ENCODE measurements around the gene HPS4.
"Not testable (repeated sequence)": the region's sequence is repeated elsewhere in the genome, so short reads cannot be mapped to it uniquely, and the experiment has no call there.

HPS4 gene
- total RNA-seq = 70.3 to 97.2 (median 91.7) reads per million in 4 experiments

GRCh38 chr22:26483439-26484359 is at the start of gene HPS4, which contains the start of gene SRRD:
Gene HPS4 (minus strand): TSS chr22:26483783. CDS start chr22:26481762, 2,021 bp downstream.
Gene SRRD (plus strand): TSS chr22:26483877. CDS start chr22:26483891, 14 bp downstream.
- peak; percentile 85 for DNase-seq

- no peak for DNase-seq
These were observed 45.8 kb upstream of the HPS4 start for GRCh38 chr22:26529345-26529744.

GRCh38 chr22:26528518-26528917 is 44.9 kb upstream of the HPS4 start:
- DNase-seq = not testable (repeated sequence)

GRCh38 chr22:26527574-26528465 is 44.2 kb upstream of the HPS4 start:
- no peak for DNase-seq

- no peak for DNase-seq
These were observed 43.6 kb upstream of the HPS4 start for GRCh38 chr22:26527167-26527566.

- no peak for DNase-seq
These were observed 42.5 kb upstream of the HPS4 start for GRCh38 chr22:26525946-26526564.

- DNase-seq = no peak
These were observed 41.3 kb upstream of the HPS4 start for GRCh38 chr22:26524870-26525269.

GRCh38 chr22:26522592-26522991 is 39.0 kb upstream of the HPS4 start:
- DNase-seq = no peak

- DNase-seq = no peak
These were observed 38.4 kb upstream of the HPS4 start for GRCh38 chr22:26522012-26522411.

GRCh38 chr22:26517429-26517828 is 33.8 kb upstream of the HPS4 start:
- no peak for DNase-seq

GRCh38 chr22:26516503-26516902 is 32.9 kb upstream of the HPS4 start:
- no peak for DNase-seq

- DNase-seq = no peak
These were observed 32.3 kb upstream of the HPS4 start for GRCh38 chr22:26515931-26516330.

GRCh38 chr22:26514419-26515161 is 31.0 kb upstream of the HPS4 start:
- DNase-seq = no peak

GRCh38 chr22:26513838-26514237 is 30.3 kb upstream of the HPS4 start:
- DNase-seq = no peak

- peak; percentile 80 for DNase-seq
These were observed 28.7 kb upstream of the HPS4 start, which contains the start of gene TFIP11 for GRCh38 chr22:26512149-26512793. Gene TFIP11 (minus strand): TSS chr22:26512473. CDS start chr22:26510272, 2,201 bp downstream.

- no peak for DNase-seq
These were observed 24.6 kb upstream of the HPS4 start for GRCh38 chr22:26508148-26508547.

GRCh38 chr22:26503758-26504157 is 20.2 kb upstream of the HPS4 start:
- DNase-seq = no peak

GRCh38 chr22:26502688-26503561 is 19.3 kb upstream of the HPS4 start:
- DNase-seq = peak; percentile 57

- no peak for DNase-seq
These were observed 18.4 kb upstream of the HPS4 start for GRCh38 chr22:26501996-26502395.

GRCh38 chr22:26499188-26499703 is 15.7 kb upstream of the HPS4 start:
- no peak for DNase-seq

All from effector CD8-positive, alpha-beta T cell (primary cell).